Measurements from ENCODE around the gene LSR.
"Not testable (repeated sequence)": the region's sequence is repeated elsewhere in the genome, so short reads cannot be mapped to it uniquely, and the experiment has no call there.

The LSR gene

GRCh38 chr19:35267353-35267817 lies 18.6 kb downstream of the LSR start:
- peak; percentile 31 for DNase-seq (ENCODE audit: low read depth)

GRCh38 chr19:35267818-35268535 lies 19.2 kb downstream of the LSR start:
- DNase-seq (ENCODE audit: low read depth), result peak; percentile 65

- DNase-seq (ENCODE audit: low read depth), result peak; percentile 52
Observed at GRCh38 chr19:35268536-35269437, 20.0 kb downstream of the LSR start, which contains the start of gene USF2. USF2 (plus strand) TSS chr19:35268962; CDS start chr19:35269102, 140 bp downstream.

GRCh38 chr19:35269438-35270117 lies 20.8 kb downstream of the LSR start:
- DNase-seq (ENCODE audit: low read depth), result peak; percentile 56

- DNase-seq (ENCODE audit: low read depth), result no peak
Observed at GRCh38 chr19:35270381-35270811, 21.6 kb downstream of the LSR start.

- no peak for DNase-seq (ENCODE audit: low read depth)
Observed at GRCh38 chr19:35271546-35271945, 22.7 kb downstream of the LSR start.

- DNase-seq (ENCODE audit: low read depth), result no peak
Observed at GRCh38 chr19:35272122-35272719, 23.4 kb downstream of the LSR start.

- DNase-seq (ENCODE audit: low read depth), result no peak
Observed at GRCh38 chr19:35272954-35273649, 24.3 kb downstream of the LSR start.

GRCh38 chr19:35273686-35274259 lies 25.0 kb downstream of the LSR start:
- DNase-seq (ENCODE audit: low read depth), result no peak

GRCh38 chr19:35274323-35274722 lies 25.5 kb downstream of the LSR start:
- DNase-seq (ENCODE audit: low read depth), result no peak

- no peak for DNase-seq (ENCODE audit: low read depth)
Observed at GRCh38 chr19:35276706-35277281, 28.0 kb downstream of the LSR start.

GRCh38 chr19:35278578-35279284 lies 29.9 kb downstream of the LSR start:
- DNase-seq (ENCODE audit: low read depth), result no peak

GRCh38 chr19:35279374-35279773 lies 30.6 kb downstream of the LSR start:
- DNase-seq (ENCODE audit: low read depth), result no peak

GRCh38 chr19:35279985-35280821 lies 31.4 kb downstream of the LSR start:
- DNase-seq (ENCODE audit: low read depth), result no peak

GRCh38 chr19:35281303-35281702 lies 32.5 kb downstream of the LSR start:
- DNase-seq (ENCODE audit: low read depth), result no peak

GRCh38 chr19:35284153-35285094 lies 35.6 kb downstream of the LSR start:
- no peak for DNase-seq (ENCODE audit: low read depth)

- DNase-seq (ENCODE audit: low read depth), result no peak
Observed at GRCh38 chr19:35285095-35285449, 36.3 kb downstream of the LSR start.

GRCh38 chr19:35285465-35285864 lies 36.7 kb downstream of the LSR start:
- not testable (repeated sequence) for DNase-seq (ENCODE audit: low read depth)

Measured in stimulated activated CD8-positive, alpha-beta memory T cell treated with anti-CD3 and anti-CD28 coated beads, Interleukin-4, amount 100 ng/mL, for 24 hours (primary cell).